Measurements from ENCODE around the gene MEX3B.
"Not testable (repeated sequence)": the region's sequence is repeated elsewhere in the genome, so short reads cannot be mapped to it uniquely, and the experiment has no call there.

Gene MEX3B

GRCh38 chr15:82044373-82045178, 1.2 kb downstream of the MEX3B start:
- H3K27me3 ChIP-seq (ENCODE audit: insufficient read depth, low read length) = no peaks in the 10 kb centered on the region
- no peak overlapping the region for H2AFZ ChIP-seq (ENCODE audit: low read depth, low read length)
- peaks cover 22% of the 10 kb centered on the region for H3K36me3 ChIP-seq (ENCODE audit: insufficient read depth, low read length)
- H3K4me1 ChIP-seq (ENCODE audit: insufficient read depth, low read length) = peaks cover 21% of the 10 kb centered on the region
- H3K4me3 ChIP-seq (ENCODE audit: low read length) = peak overlapping the region; percentile 97
- peaks cover 6% of the 10 kb centered on the region for H3K9me3 ChIP-seq (ENCODE audit: low read length)

GRCh38 chr15:82043796-82044372, 1.9 kb downstream of the MEX3B start:
- Histone ChIP-seq H3K27me3 (ENCODE audit: insufficient read depth, low read length) (no peaks in the 10 kb centered on the region), H3K4me3 (ENCODE audit: low read length) (peak overlapping the region; percentile 97), H3K9me3 (ENCODE audit: low read length) (peaks cover 6% of the 10 kb centered on the region), H3K4me1 (ENCODE audit: insufficient read depth, low read length) (peaks cover 21% of the 10 kb centered on the region), H2AFZ (ENCODE audit: low read depth, low read length) (no peak overlapping the region), H3K36me3 (ENCODE audit: insufficient read depth, low read length) (peaks cover 22% of the 10 kb centered on the region)

GRCh38 chr15:82043130-82043673, 2.6 kb downstream of the MEX3B start:
- no peaks in the 10 kb centered on the region for H3K27me3 ChIP-seq (ENCODE audit: insufficient read depth, low read length)
- no peak overlapping the region for H2AFZ ChIP-seq (ENCODE audit: low read depth, low read length)
- peaks cover 6% of the 10 kb centered on the region for H3K9me3 ChIP-seq (ENCODE audit: low read length)
- peaks cover 21% of the 10 kb centered on the region for H3K4me1 ChIP-seq (ENCODE audit: insufficient read depth, low read length)
- H3K36me3 ChIP-seq (ENCODE audit: insufficient read depth, low read length) = peaks cover 22% of the 10 kb centered on the region
- H3K4me3 ChIP-seq (ENCODE audit: low read length) = peak overlapping the region; percentile 97

- peaks cover 21% of the 10 kb centered on the region for H3K4me1 ChIP-seq (ENCODE audit: insufficient read depth, low read length)
- H2AFZ ChIP-seq (ENCODE audit: low read depth, low read length) = no peak overlapping the region
- H3K4me3 ChIP-seq (ENCODE audit: low read length) = no peak overlapping the region
- no peaks in the 10 kb centered on the region for H3K27me3 ChIP-seq (ENCODE audit: insufficient read depth, low read length)
- peaks cover 22% of the 10 kb centered on the region for H3K36me3 ChIP-seq (ENCODE audit: insufficient read depth, low read length)
- H3K9me3 ChIP-seq (ENCODE audit: low read length) = peaks cover 6% of the 10 kb centered on the region
These were observed 5.0 kb downstream of the MEX3B start for GRCh38 chr15:82040862-82041261.

GRCh38 chr15:82040390-82040789, 5.4 kb downstream of the MEX3B start:
- Histone ChIP-seq H3K27me3 (ENCODE audit: insufficient read depth, low read length) (no peaks in the 10 kb centered on the region), H3K36me3 (ENCODE audit: insufficient read depth, low read length) (peaks cover 22% of the 10 kb centered on the region), H3K4me3 (ENCODE audit: low read length) (no peak overlapping the region), H3K4me1 (ENCODE audit: insufficient read depth, low read length) (peaks cover 21% of the 10 kb centered on the region), H2AFZ (ENCODE audit: low read depth, low read length) (no peak overlapping the region), H3K9me3 (ENCODE audit: low read length) (peaks cover 6% of the 10 kb centered on the region)

- H3K4me1 ChIP-seq (ENCODE audit: insufficient read depth, low read length) = peaks cover 21% of the 10 kb centered on the region
- peaks cover 22% of the 10 kb centered on the region for H3K36me3 ChIP-seq (ENCODE audit: insufficient read depth, low read length)
- no peak overlapping the region for H2AFZ ChIP-seq (ENCODE audit: low read depth, low read length)
- no peak overlapping the region for H3K4me3 ChIP-seq (ENCODE audit: low read length)
- no peaks in the 10 kb centered on the region for H3K27me3 ChIP-seq (ENCODE audit: insufficient read depth, low read length)
- H3K9me3 ChIP-seq (ENCODE audit: low read length) = peaks cover 6% of the 10 kb centered on the region
These were observed 5.9 kb downstream of the MEX3B start for GRCh38 chr15:82039871-82040270.

GRCh38 chr15:82036461-82036860, 9.4 kb downstream of the MEX3B start:
- Histone ChIP-seq H3K4me3 (ENCODE audit: low read length) (no peak overlapping the region), H3K9me3 (ENCODE audit: low read length) (no peaks in the 10 kb centered on the region), H2AFZ (ENCODE audit: low read depth, low read length) (no peak overlapping the region), H3K36me3 (ENCODE audit: insufficient read depth, low read length) (peaks cover 2% of the 10 kb centered on the region), H3K27me3 (ENCODE audit: insufficient read depth, low read length) (no peaks in the 10 kb centered on the region), H3K4me1 (ENCODE audit: insufficient read depth, low read length) (no peaks in the 10 kb centered on the region)

GRCh38 chr15:82031871-82032270, 13.9 kb downstream of the MEX3B start:
- no peaks in the 10 kb centered on the region for H3K36me3 ChIP-seq (ENCODE audit: insufficient read depth, low read length)
- no peaks in the 10 kb centered on the region for H3K4me1 ChIP-seq (ENCODE audit: insufficient read depth, low read length)

GRCh38 chr15:82030176-82030575, 15.6 kb downstream of the MEX3B start:
- no peaks in the 10 kb centered on the region for H3K27me3 ChIP-seq (ENCODE audit: insufficient read depth, low read length)
- no peaks in the 10 kb centered on the region for H3K36me3 ChIP-seq (ENCODE audit: insufficient read depth, low read length)
- no peaks in the 10 kb centered on the region for H3K9me3 ChIP-seq (ENCODE audit: low read length)
- H3K4me1 ChIP-seq (ENCODE audit: insufficient read depth, low read length) = no peaks in the 10 kb centered on the region
- H3K4me3 ChIP-seq (ENCODE audit: low read length) = no peak overlapping the region
- H2AFZ ChIP-seq (ENCODE audit: low read depth, low read length) = no peak overlapping the region

More at GRCh38 chr15:82031871-82032270, 13.9 kb downstream of the MEX3B start:
- no peak overlapping the region for H3K4me3 ChIP-seq (ENCODE audit: low read length)
- H3K27me3 ChIP-seq (ENCODE audit: insufficient read depth, low read length) = no peaks in the 10 kb centered on the region
- H2AFZ ChIP-seq (ENCODE audit: low read depth, low read length) = no peak overlapping the region
- no peaks in the 10 kb centered on the region for H3K9me3 ChIP-seq (ENCODE audit: low read length)

GRCh38 chr15:82028163-82028562, 17.7 kb downstream of the MEX3B start:
- H3K4me3 ChIP-seq (ENCODE audit: low read length); H3K9me3 ChIP-seq (ENCODE audit: low read length); H3K27me3 ChIP-seq (ENCODE audit: insufficient read depth, low read length); H3K4me1 ChIP-seq (ENCODE audit: insufficient read depth, low read length); H3K36me3 ChIP-seq (ENCODE audit: insufficient read depth, low read length); H2AFZ ChIP-seq (ENCODE audit: low read depth, low read length): not testable (repeated sequence)

GRCh38 chr15:82021992-82022391, 23.8 kb downstream of the MEX3B start:
- Histone ChIP-seq H2AFZ (ENCODE audit: low read depth, low read length) (no peak overlapping the region), H3K27me3 (ENCODE audit: insufficient read depth, low read length) (peaks cover 4% of the 10 kb centered on the region), H3K36me3 (ENCODE audit: insufficient read depth, low read length) (no peaks in the 10 kb centered on the region), H3K9me3 (ENCODE audit: low read length) (no peaks in the 10 kb centered on the region), H3K4me3 (ENCODE audit: low read length) (no peak overlapping the region), H3K4me1 (ENCODE audit: insufficient read depth, low read length) (no peaks in the 10 kb centered on the region)

GRCh38 chr15:82020625-82021394, 25.0 kb downstream of the MEX3B start:
- H3K27me3 ChIP-seq (ENCODE audit: insufficient read depth, low read length) = peaks cover 4% of the 10 kb centered on the region
- no peaks in the 10 kb centered on the region for H3K4me1 ChIP-seq (ENCODE audit: insufficient read depth, low read length)

GRCh38 chr15:82018201-82018600, 27.6 kb downstream of the MEX3B start:
- Histone ChIP-seq H3K9me3 (ENCODE audit: low read length) (peaks cover 3% of the 10 kb centered on the region), H3K4me3 (ENCODE audit: low read length) (no peak overlapping the region), H3K36me3 (ENCODE audit: insufficient read depth, low read length) (no peaks in the 10 kb centered on the region), H3K4me1 (ENCODE audit: insufficient read depth, low read length) (no peaks in the 10 kb centered on the region), H2AFZ (ENCODE audit: low read depth, low read length) (no peak overlapping the region), H3K27me3 (ENCODE audit: insufficient read depth, low read length) (peaks cover 4% of the 10 kb centered on the region)

More at GRCh38 chr15:82020625-82021394, 25.0 kb downstream of the MEX3B start:
- Histone ChIP-seq H3K4me3 (ENCODE audit: low read length) (no peak overlapping the region), H3K9me3 (ENCODE audit: low read length) (no peaks in the 10 kb centered on the region), H2AFZ (ENCODE audit: low read depth, low read length) (no peak overlapping the region), H3K36me3 (ENCODE audit: insufficient read depth, low read length) (no peaks in the 10 kb centered on the region)
